Measurements from ENCODE around the gene CLIC4. TPM values are rescaled to one million over a fixed set of nuclear protein-coding genes. Genes with fewer than 3 reads are reported as not detected.
"Not testable (repeated sequence)": the region's sequence is repeated elsewhere in the genome, so short reads cannot be mapped to it uniquely, and the experiment has no call there.

CLIC4 gene
- total and polyA plus RNA-seq, 10 donors, result 17.0 to 99.6 (median 71.2) TPM

GRCh38 chr1:24779689-24780464 is 34.6 kb downstream of the CLIC4 start:
- no peaks in the 10 kb centered on the region for H3K9me3 ChIP-seq
- no peak overlapping the region for H3K4me3 ChIP-seq
- H3K27me3 ChIP-seq (replicated peaks in 1 of 7), result no peaks in the 10 kb centered on the region
- TF ChIP-seq CTCF (IDR thresholded peaks at IDR 0.05 in 8 of 11, conservative IDR thresholded peaks at IDR 0.05 in 3 of 11) (no peak), POLR2AphosphoS5 (IDR thresholded peaks at IDR 0.05) (no peak), POLR2A (IDR thresholded peaks at IDR 0.05) (no peak)
- WGBS, 5 donors, result 94 to 98% (median 95%) methylated on average over 5 of the region's 5 CpGs
- DNase-seq, result no peak
- no peak overlapping the region for H3K27ac ChIP-seq
- no peaks in the 10 kb centered on the region for H3K36me3 ChIP-seq
- H3K4me1 ChIP-seq, result peaks cover 0 to 32% (median 6%) of the 10 kb centered on the region in 6 donors
- intact Hi-C loops (cut with DNase I; ENCODE audit: low total_unique reads), result no loop called here

GRCh38 chr1:24780626-24781025 is 35.4 kb downstream of the CLIC4 start:
- H3K4me3 ChIP-seq; H3K27ac ChIP-seq; H3K36me3 ChIP-seq; H3K27me3 ChIP-seq (replicated peaks in 1 of 7); DNase-seq; H3K9me3 ChIP-seq; intact Hi-C loops (cut with DNase I; ENCODE audit: low total_unique reads): not testable (repeated sequence)
- 88 to 95% (median 90%) methylated on average over 8 of the region's 8 CpGs for WGBS, 5 donors
- peaks cover 0 to 36% (median 6%) of the 10 kb centered on the region in 6 donors for H3K4me1 ChIP-seq

- DNase-seq, result no peak
- WGBS, 5 donors, result 93 to 100% (median 96%) methylated on average over 2 of the region's 2 CpGs
- Histone ChIP-seq H3K4me1 (peaks cover 0 to 36% (median 9%) of the 10 kb centered on the region in 6 donors), H3K36me3 (no peaks in the 10 kb centered on the region), H3K4me3 (no peak overlapping the region), H3K9me3 (no peaks in the 10 kb centered on the region), H3K27ac (no peak overlapping the region), H3K27me3 (replicated peaks in 1 of 7) (no peaks in the 10 kb centered on the region)
- no peak for TF ChIP-seq POLR2AphosphoS5 (IDR thresholded peaks at IDR 0.05)
- TF ChIP-seq POLR2A (IDR thresholded peaks at IDR 0.05), result no peak
- no peak for TF ChIP-seq CTCF (IDR thresholded peaks at IDR 0.05 in 8 of 11, conservative IDR thresholded peaks at IDR 0.05 in 3 of 11)
- intact Hi-C loops (cut with DNase I; ENCODE audit: low total_unique reads), result no loop called here
These were observed 37.4 kb downstream of the CLIC4 start for GRCh38 chr1:24782689-24783088.

- Histone ChIP-seq H3K4me1 (peaks cover 0 to 36% (median 9%) of the 10 kb centered on the region in 6 donors), H3K27me3 (replicated peaks in 1 of 7) (no peaks in the 10 kb centered on the region), H3K4me3 (no peak overlapping the region), H3K36me3 (no peaks in the 10 kb centered on the region), H3K27ac (no peak overlapping the region), H3K9me3 (no peaks in the 10 kb centered on the region)
- TF ChIP-seq CTCF (IDR thresholded peaks at IDR 0.05 in 8 of 11, conservative IDR thresholded peaks at IDR 0.05 in 3 of 11) (no peak), POLR2A (IDR thresholded peaks at IDR 0.05) (no peak), POLR2AphosphoS5 (IDR thresholded peaks at IDR 0.05) (no peak)
- no peak for DNase-seq
- WGBS, 5 donors, result 82 to 93% (median 91%) methylated on average over 1 of the region's 1 CpG
- intact Hi-C loops (cut with DNase I; ENCODE audit: low total_unique reads), result no loop called here
These were observed 38.5 kb downstream of the CLIC4 start for GRCh38 chr1:24783713-24784112.

All from spleen (tissue), 11 donors.